ENCODE results near the gene PDE8B.

- TF ChIP-seq CTCF (IDR thresholded peaks at IDR 0.05) (no peak), EP300 (IDR thresholded peaks at IDR 0.05) (no peak)
These were observed 55.8 kb downstream of the PDE8B start for GRCh38 chr5:77266291-77266690.

Measured in sigmoid colon (tissue), 4 donors.